Hepatocyte (in vitro differentiated cells): Measurements from ENCODE around the gene AUH.

Experiments used
- CTCF ChIP-seq: fragments of 200-600 bp; sonication (generic); IDR thresholded peaks from 2 replicates; pipeline ENCODE4 v1.5.1; 2016; ENCODE audit warnings: antibody characterized with exemption, mild to moderate bottlenecking; ENCODE audit not compliant: poor library complexity
- EZH2 ChIP-seq: fragments of 200-600 bp; sonication (generic); IDR thresholded peaks from 2 replicates; pipeline ENCODE4 v1.6.1; 2016; ENCODE audit warnings: antibody characterized with exemption, mild to moderate bottlenecking, borderline replicate concordance
- EZH2phosphoT487 ChIP-seq: fragments of 200-600 bp; sonication (generic); IDR thresholded peaks from one replicate; pipeline ENCODE4 v1.6.1; 2018; ENCODE audit warnings: antibody characterized with exemption, mild to moderate bottlenecking, low read depth, moderate library complexity; ENCODE audit not compliant: unreplicated experiment, severe bottlenecking

- TF ChIP-seq CTCF (no peak), EZH2phosphoT487 (no peak), EZH2 (no peak)
These were observed 90.6 kb downstream of the AUH start for GRCh38 chr9:91271156-91271555.
